Vagina (tissue), 2 donors: ENCODE results near the gene GSTA2. TPM values are rescaled to one million over a fixed set of nuclear protein-coding genes. Genes with fewer than 3 reads are reported as not detected.

Experiments used
- DNase-seq, 2 donors: peaks; one replicate each; pipeline ENCODE4 v3.0.0-alpha.2; 2017; ENCODE audit errors: extremely low spot score in 2 of 2
- H3K27ac ChIP-seq: fragments of 200-600 bp; sonication (generic); one replicate; pipeline ENCODE4 v1.5.1; 2019
- H3K27me3 ChIP-seq: fragments of 200-600 bp; sonication (generic); one replicate; pipeline ENCODE4 v1.5.1; 2019
- H3K36me3 ChIP-seq, 2 donors: fragments of 200-600 bp; sonication (generic); one replicate each; pipeline ENCODE4 v1.5.1; 2017 to 2019
- H3K4me1 ChIP-seq: fragments of 200-600 bp; sonication (generic); one replicate; pipeline ENCODE4 v1.5.1; 2019
- H3K4me3 ChIP-seq, 2 donors: fragments of 200-600 bp; sonication (generic); 1 replicate in 1 of 2; 2 replicates in 1 of 2; pipeline ENCODE4 v1.5.1; 2016 to 2019
- H3K9me3 ChIP-seq: fragments of 200-600 bp; sonication (generic); one replicate; pipeline ENCODE4 v1.5.1; 2019
- CTCF ChIP-seq, 3 experiments: fragments of 450-650 bp in 2 of 3; fragments of 200-600 bp in 1 of 3; sonication (generic) in 1 of 3; IDR thresholded peaks; one replicate each; pipeline ENCODE4 v1.5.1; 2017 to 2019; ENCODE audit warnings: antibody characterized with exemption in 3 of 3, mild to moderate bottlenecking in 2 of 3, moderate library complexity in 2 of 3
- POLR2A ChIP-seq, 2 donors: fragments of 450-650 bp; IDR thresholded peaks; one replicate each; pipeline ENCODE4 v1.6.1; 2017; ENCODE audit warnings: antibody characterized with exemption in 2 of 2, mild to moderate bottlenecking in 2 of 2, moderate library complexity in 2 of 2
- POLR2AphosphoS5 ChIP-seq, 2 donors: sonication (generic); formaldehyde crosslinking; IDR thresholded peaks; one replicate each; pipeline ENCODE4 v1.9.0; 2017; ENCODE audit warnings: antibody characterized with exemption in 2 of 2, mild to moderate bottlenecking in 2 of 2, low read depth in 1 of 2; ENCODE audit not compliant: insufficient read depth in 1 of 2
- intact Hi-C: fragments of 100-400 bp; cut with DNase I; formaldehyde crosslinking; loops from one replicate; pipeline ENCODE4 v1.15.1; 2023
- total RNA-seq: library from RNA; depleted of rRNA; stranded (reverse); fragments of >200 nt; gene quantifications from one replicate; pipeline ENCODE4 v1.2.3, GENCODE V29; 2016

Gene GSTA2
- total RNA-seq, 1 donor from 2014 or later: not detected

GRCh38 chr6:52745764-52746201 is 17.5 kb downstream of the GSTA2 start:
- Histone ChIP-seq H3K9me3 (no peaks in the 10 kb centered on the region), H3K27me3 (no peaks in the 10 kb centered on the region), H3K4me1 (no peaks in the 10 kb centered on the region), H3K27ac (no peak overlapping the region), H3K36me3 (no peaks in the 10 kb centered on the region), H3K4me3 (no peak overlapping the region)
- TF ChIP-seq POLR2A (IDR thresholded peaks at IDR 0.05) (no peak), CTCF (IDR thresholded peaks at IDR 0.05) (no peak), POLR2AphosphoS5 (IDR thresholded peaks at IDR 0.05; ENCODE audit: insufficient read depth in 1 of 2, low read depth in 1 of 2) (no peak)
- DNase-seq: no peak
- intact Hi-C loops: no loop called here

- H3K27me3 ChIP-seq: no peaks in the 10 kb centered on the region
- no peak for DNase-seq
- H3K9me3 ChIP-seq: no peaks in the 10 kb centered on the region
- H3K4me1 ChIP-seq: no peaks in the 10 kb centered on the region
- no peaks in the 10 kb centered on the region for H3K36me3 ChIP-seq
- no peak overlapping the region for H3K27ac ChIP-seq
- no peak overlapping the region for H3K4me3 ChIP-seq
- intact Hi-C loops: no loop called here
- TF ChIP-seq POLR2A (IDR thresholded peaks at IDR 0.05) (no peak), POLR2AphosphoS5 (IDR thresholded peaks at IDR 0.05; ENCODE audit: insufficient read depth in 1 of 2, low read depth in 1 of 2) (no peak), CTCF (IDR thresholded peaks at IDR 0.05) (no peak)
These were observed 21.4 kb downstream of the GSTA2 start for GRCh38 chr6:52741872-52742271.

DNA sequence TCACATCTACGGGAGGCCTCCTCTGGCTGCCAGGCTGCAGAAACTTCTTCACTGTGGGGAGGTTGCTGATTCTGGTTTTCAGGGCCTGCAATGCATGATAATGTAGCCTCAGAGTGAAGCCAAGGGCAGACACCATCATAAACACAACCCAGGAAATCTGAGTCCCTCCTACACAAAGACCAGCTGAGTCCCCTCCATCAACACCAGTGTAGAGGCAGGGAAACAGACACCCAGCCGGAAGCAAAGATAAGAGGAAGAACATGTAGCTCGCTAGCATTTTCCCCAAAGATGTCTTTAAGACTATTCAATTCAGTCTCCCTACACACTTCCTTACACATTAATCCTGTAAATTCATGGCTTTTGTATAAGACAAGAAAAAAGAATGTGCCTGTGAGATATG is 23.6 kb downstream of the GSTA2 start:
- H3K27me3 ChIP-seq: no peaks in the 10 kb centered on the region
- no peak for DNase-seq
- H3K27ac ChIP-seq: no peak overlapping the region
- TF ChIP-seq POLR2AphosphoS5 (IDR thresholded peaks at IDR 0.05; ENCODE audit: insufficient read depth in 1 of 2, low read depth in 1 of 2) (no peak), POLR2A (IDR thresholded peaks at IDR 0.05) (no peak), CTCF (IDR thresholded peaks at IDR 0.05) (no peak)
- no peaks in the 10 kb centered on the region for H3K4me1 ChIP-seq
- H3K9me3 ChIP-seq: no peaks in the 10 kb centered on the region
- intact Hi-C loops: no loop called here
- H3K36me3 ChIP-seq: no peaks in the 10 kb centered on the region
- H3K4me3 ChIP-seq: no peak overlapping the region

DNA sequence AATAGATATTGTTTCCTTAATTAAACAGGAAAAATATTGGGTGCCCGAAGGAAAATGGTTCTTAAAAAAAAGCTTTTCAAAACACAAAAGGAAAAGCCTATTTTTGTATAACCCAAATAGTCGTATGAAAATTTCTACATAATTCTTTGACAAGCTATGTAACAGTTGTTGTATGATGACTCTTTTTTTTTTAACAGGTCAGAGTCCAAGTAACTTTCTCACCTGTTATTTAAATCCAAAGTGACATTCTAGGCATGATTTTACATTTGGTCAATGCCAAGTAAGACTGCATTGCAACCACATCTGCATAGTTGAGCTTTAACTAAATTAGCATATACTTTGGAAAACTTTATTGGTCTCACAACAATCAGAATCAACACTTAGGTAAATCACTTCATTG is 24.1 kb downstream of the GSTA2 start:
- TF ChIP-seq POLR2A (IDR thresholded peaks at IDR 0.05) (no peak), POLR2AphosphoS5 (IDR thresholded peaks at IDR 0.05; ENCODE audit: insufficient read depth in 1 of 2, low read depth in 1 of 2) (no peak), CTCF (IDR thresholded peaks at IDR 0.05) (no peak)
- DNase-seq: no peak
- no peak overlapping the region for H3K4me3 ChIP-seq
- intact Hi-C loops: no loop called here
- H3K36me3 ChIP-seq: no peaks in the 10 kb centered on the region
- no peaks in the 10 kb centered on the region for H3K27me3 ChIP-seq
- H3K27ac ChIP-seq: no peak overlapping the region
- no peaks in the 10 kb centered on the region for H3K4me1 ChIP-seq
- H3K9me3 ChIP-seq: no peaks in the 10 kb centered on the region

GRCh38 chr6:52736145-52736544 is 27.1 kb downstream of the GSTA2 start:
- no peaks in the 10 kb centered on the region for H3K4me1 ChIP-seq
- no peaks in the 10 kb centered on the region for H3K36me3 ChIP-seq
- H3K27ac ChIP-seq: no peak overlapping the region
- DNase-seq: no peak
- no peak overlapping the region for H3K4me3 ChIP-seq
- intact Hi-C loops: no loop called here
- no peaks in the 10 kb centered on the region for H3K27me3 ChIP-seq
- TF ChIP-seq POLR2A (IDR thresholded peaks at IDR 0.05) (no peak), POLR2AphosphoS5 (IDR thresholded peaks at IDR 0.05; ENCODE audit: insufficient read depth in 1 of 2, low read depth in 1 of 2) (no peak), CTCF (IDR thresholded peaks at IDR 0.05) (no peak)
- H3K9me3 ChIP-seq: no peaks in the 10 kb centered on the region
